Suprapubic skin (tissue), 4 donors: ENCODE measurements around the gene NKAIN1. TPM values are rescaled to one million over a fixed set of nuclear protein-coding genes. Genes with fewer than 3 reads are reported as not detected.
"Not testable (repeated sequence)": the region's sequence is repeated elsewhere in the genome, so short reads cannot be mapped to it uniquely, and the experiment has no call there.

Experiments used
- DNase-seq, 2 donors: peaks; one replicate each; pipeline ENCODE4 v3.0.0-alpha.2; 2019; ENCODE audit warnings: low spot score in 2 of 2
- H3K27ac ChIP-seq: fragments of 200-600 bp; sonication (generic); one replicate; pipeline ENCODE4 v1.5.1; 2019
- H3K27me3 ChIP-seq: fragments of 200-600 bp; sonication (generic); one replicate; pipeline ENCODE4 v1.5.1; 2019
- H3K36me3 ChIP-seq: fragments of 200-600 bp; sonication (generic); one replicate; pipeline ENCODE4 v1.5.1; 2019
- H3K4me1 ChIP-seq: fragments of 200-600 bp; sonication (generic); one replicate; pipeline ENCODE4 v1.5.1; 2019
- H3K4me3 ChIP-seq: fragments of 200-600 bp; sonication (generic); one replicate; pipeline ENCODE4 v1.5.1; 2019; ENCODE audit warnings: mild to moderate bottlenecking
- H3K9me3 ChIP-seq: fragments of 200-600 bp; sonication (generic); one replicate; pipeline ENCODE4 v1.5.1; 2019
- CTCF ChIP-seq, 2 donors: fragments of 200-600 bp in 1 of 2; fragments of 450-650 bp in 1 of 2; sonication (generic) in 1 of 2; IDR thresholded peaks; one replicate each; pipeline ENCODE4 v1.5.1; 2016 to 2019; ENCODE audit warnings: antibody characterized with exemption in 2 of 2, mild to moderate bottlenecking in 1 of 2, moderate library complexity in 1 of 2
- EP300 ChIP-seq: sonication (generic); formaldehyde crosslinking; IDR thresholded peaks from one replicate; pipeline ENCODE4 v1.6.1; 2017; ENCODE audit warnings: antibody characterized with exemption
- POLR2A ChIP-seq, 2 donors: fragments of 450-650 bp; IDR thresholded peaks; one replicate each; pipeline ENCODE4 v1.6.1; 2017; ENCODE audit warnings: antibody characterized with exemption in 2 of 2, mild to moderate bottlenecking in 2 of 2, moderate library complexity in 2 of 2
- POLR2AphosphoS5 ChIP-seq, 3 donors: sonication (generic); formaldehyde crosslinking; IDR thresholded peaks; one replicate each; pipeline ENCODE4 v1.6.1; 2017; ENCODE audit warnings: antibody characterized with exemption in 3 of 3
- WGBS: methylation state at CpG from one replicate; pipeline ENCODE4 v1.1.5; 2018; 5-methylcytosine and 5-hydroxymethylcytosine counted together
- total RNA-seq, 4 donors: library from RNA; depleted of rRNA; stranded (reverse); fragments of >200 nt; gene quantifications; one replicate each; pipeline ENCODE4 v1.1.0, GENCODE V29; 2016

Gene NKAIN1
- total RNA-seq, 4 donors from 2014 or later = 0.64 to 2.5 (median 1.5) TPM

GRCh38 chr1:31181515-31182343, 58.0 kb downstream of the NKAIN1 start:
- TF ChIP-seq POLR2A (IDR thresholded peaks at IDR 0.05) (no peak), CTCF (IDR thresholded peaks at IDR 0.05) (peak; percentile 28 to 94)
- Histone ChIP-seq H3K27ac (no peak overlapping the region), H3K9me3 (no peaks in the 10 kb centered on the region), H3K4me3 (peak overlapping the region; percentile 32), H3K36me3 (no peaks in the 10 kb centered on the region), H3K27me3 (peaks cover 9% of the 10 kb centered on the region), H3K4me1 (peaks cover 16% of the 10 kb centered on the region)
- no peak for DNase-seq
- 8% methylated on average over 17 of the region's 52 CpGs for WGBS

- H3K9me3 ChIP-seq = no peaks in the 10 kb centered on the region
- H3K36me3 ChIP-seq = no peaks in the 10 kb centered on the region
- no peak overlapping the region for H3K27ac ChIP-seq
- H3K4me1 ChIP-seq = peaks cover 16% of the 10 kb centered on the region
- peaks cover 7% of the 10 kb centered on the region for H3K27me3 ChIP-seq
- TF ChIP-seq EP300 (no peak), POLR2A (IDR thresholded peaks at IDR 0.05) (no peak)
- H3K4me3 ChIP-seq = no peak overlapping the region
- DNase-seq = no peak
- 88% methylated on average over 5 of the region's 6 CpGs for WGBS
Observed at GRCh38 chr1:31180338-31180737, 59.3 kb downstream of the NKAIN1 start.

- H3K27me3 ChIP-seq, H3K4me3 ChIP-seq, H3K36me3 ChIP-seq, H3K9me3 ChIP-seq, DNase-seq, H3K27ac ChIP-seq: not testable (repeated sequence)
- peaks cover 16% of the 10 kb centered on the region for H3K4me1 ChIP-seq
- 97% methylated on average over 14 of the region's 33 CpGs for WGBS
Observed at GRCh38 chr1:31176291-31176690, 63.4 kb downstream of the NKAIN1 start.

GRCh38 chr1:31170486-31170735, 69.3 kb downstream of the NKAIN1 start:
- peaks cover 25% of the 10 kb centered on the region for H3K4me1 ChIP-seq
- no peak for DNase-seq
- 88% methylated on average over 4 of the region's 4 CpGs for WGBS
- no peak overlapping the region for H3K4me3 ChIP-seq
- TF ChIP-seq POLR2A (IDR thresholded peaks at IDR 0.05) (no peak), EP300 (no peak), POLR2AphosphoS5 (IDR thresholded peaks at IDR 0.05) (no peak), CTCF (IDR thresholded peaks at IDR 0.05) (no peak)
- H3K9me3 ChIP-seq = no peaks in the 10 kb centered on the region
- H3K27ac ChIP-seq = peak overlapping the region; percentile 52
- H3K27me3 ChIP-seq = no peaks in the 10 kb centered on the region
- H3K36me3 ChIP-seq = no peaks in the 10 kb centered on the region

GRCh38 chr1:31166462-31166861, 73.2 kb downstream of the NKAIN1 start:
- H3K9me3 ChIP-seq = no peaks in the 10 kb centered on the region
- no peak overlapping the region for H3K4me3 ChIP-seq
- whole genome bisulfite sequencing = 78% methylated on average over 8 of the region's 8 CpGs
- TF ChIP-seq EP300 = no peak
- TF ChIP-seq CTCF (IDR thresholded peaks at IDR 0.05) = no peak
- no peak for TF ChIP-seq POLR2A (IDR thresholded peaks at IDR 0.05)
- TF ChIP-seq POLR2AphosphoS5 (IDR thresholded peaks at IDR 0.05) = no peak
- H3K36me3 ChIP-seq = no peaks in the 10 kb centered on the region
- no peaks in the 10 kb centered on the region for H3K27me3 ChIP-seq
- peaks cover 15% of the 10 kb centered on the region for H3K4me1 ChIP-seq
- no peak for DNase-seq
- no peak overlapping the region for H3K27ac ChIP-seq

- no peak for DNase-seq
- H3K9me3 ChIP-seq = no peaks in the 10 kb centered on the region
Observed at GRCh38 chr1:31164291-31164690, 75.4 kb downstream of the NKAIN1 start.

More at GRCh38 chr1:31164291-31164690, 75.4 kb downstream of the NKAIN1 start:
- no peak overlapping the region for H3K27ac ChIP-seq
- H3K27me3 ChIP-seq = no peaks in the 10 kb centered on the region
- 95% methylated on average over 5 of the region's 5 CpGs for WGBS
- H3K36me3 ChIP-seq = no peaks in the 10 kb centered on the region
- TF ChIP-seq POLR2A (IDR thresholded peaks at IDR 0.05) (no peak), POLR2AphosphoS5 (IDR thresholded peaks at IDR 0.05) (no peak), EP300 (no peak), CTCF (IDR thresholded peaks at IDR 0.05) (no peak)
- peaks cover 3% of the 10 kb centered on the region for H3K4me1 ChIP-seq
- no peak overlapping the region for H3K4me3 ChIP-seq
